ENCODE results near the gene DSTYK.

DNA sequence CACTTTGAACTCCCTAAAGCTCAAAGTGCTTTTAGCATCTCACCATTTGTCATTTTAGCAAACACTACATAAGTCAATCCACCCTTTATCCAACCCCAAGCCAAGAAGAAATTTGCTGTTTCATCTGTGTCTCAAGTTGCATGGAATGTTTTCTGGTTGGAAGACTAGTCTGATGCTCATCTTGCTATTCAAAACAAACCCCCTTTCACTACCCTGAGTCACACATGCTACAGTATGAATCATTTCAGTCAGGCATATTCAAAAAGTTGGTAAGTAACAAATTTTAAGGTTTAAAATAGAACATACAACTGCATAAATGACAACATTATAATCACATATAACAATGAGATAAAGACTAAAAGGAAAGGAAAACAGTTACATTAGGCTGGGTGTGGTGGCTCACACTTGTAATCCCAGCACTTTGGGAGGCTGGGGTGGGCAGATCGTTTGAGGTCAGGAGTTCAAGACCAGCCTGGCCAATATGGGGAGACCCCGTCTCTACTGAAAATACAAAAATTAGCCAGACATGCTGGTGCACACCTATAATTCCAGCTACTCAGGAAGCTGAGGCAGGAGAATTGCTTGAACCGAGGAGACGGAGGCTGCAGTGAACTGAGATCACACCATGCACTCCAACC lies 38.7 kb downstream of the DSTYK start:
- TF ChIP-seq, protein P1, sequence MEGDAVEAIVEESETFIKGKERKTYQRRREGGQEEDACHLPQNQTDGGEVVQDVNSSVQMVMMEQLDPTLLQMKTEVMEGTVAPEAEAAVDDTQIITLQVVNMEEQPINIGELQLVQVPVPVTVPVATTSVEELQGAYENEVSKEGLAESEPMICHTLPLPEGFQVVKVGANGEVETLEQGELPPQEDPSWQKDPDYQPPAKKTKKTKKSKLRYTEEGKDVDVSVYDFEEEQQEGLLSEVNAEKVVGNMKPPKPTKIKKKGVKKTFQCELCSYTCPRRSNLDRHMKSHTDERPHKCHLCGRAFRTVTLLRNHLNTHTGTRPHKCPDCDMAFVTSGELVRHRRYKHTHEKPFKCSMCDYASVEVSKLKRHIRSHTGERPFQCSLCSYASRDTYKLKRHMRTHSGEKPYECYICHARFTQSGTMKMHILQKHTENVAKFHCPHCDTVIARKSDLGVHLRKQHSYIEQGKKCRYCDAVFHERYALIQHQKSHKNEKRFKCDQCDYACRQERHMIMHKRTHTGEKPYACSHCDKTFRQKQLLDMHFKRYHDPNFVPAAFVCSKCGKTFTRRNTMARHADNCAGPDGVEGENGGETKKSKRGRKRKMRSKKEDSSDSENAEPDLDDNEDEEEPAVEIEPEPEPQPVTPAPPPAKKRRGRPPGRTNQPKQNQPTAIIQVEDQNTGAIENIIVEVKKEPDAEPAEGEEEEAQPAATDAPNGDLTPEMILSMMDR (IDR thresholded peaks at IDR 0.05), result no peak
- TF ChIP-seq POLR2A (IDR thresholded peaks at IDR 0.05), result no peak

All from heart left ventricle (tissue), 13 donors.